GM18873 (cell line): ENCODE measurements around the gene KBTBD8.

Experiments used
- ATAC-seq: cut with Tn5 transposase; IDR thresholded peaks from one replicate; pipeline ENCODE4 v1.9.1; 2021; ENCODE audit warnings: mild to moderate bottlenecking, moderate library complexity, moderate number of reproducible peaks; ENCODE audit not compliant: unreplicated experiment, low FRiP score

Gene KBTBD8

GRCh38 chr3:66998113-66998903, at the start of gene KBTBD8:
TSS of gene KBTBD8 (plus strand) at chr3:66998307. CDS start at chr3:66998356, 49 bp downstream.
- peak; percentile 98 for ATAC-seq

GRCh38 chr3:66948838-66949237, 49.3 kb upstream of the KBTBD8 start:
- ATAC-seq = no peak

- no peak for ATAC-seq
Measured at GRCh38 chr3:66949898-66950297, 48.2 kb upstream of the KBTBD8 start.

- no peak for ATAC-seq
Measured at GRCh38 chr3:66952357-66952756, 45.8 kb upstream of the KBTBD8 start.

- no peak for ATAC-seq
Measured at GRCh38 chr3:66953934-66954445, 44.1 kb upstream of the KBTBD8 start.

- ATAC-seq = no peak
Measured at GRCh38 chr3:66956742-66957141, 41.4 kb upstream of the KBTBD8 start.

GRCh38 chr3:66957367-66957766, 40.7 kb upstream of the KBTBD8 start:
- no peak for ATAC-seq

- no peak for ATAC-seq
Measured at GRCh38 chr3:66958067-66958466, 40.0 kb upstream of the KBTBD8 start.

GRCh38 chr3:66962664-66963063, 35.4 kb upstream of the KBTBD8 start:
- no peak for ATAC-seq

GRCh38 chr3:66971245-66971644, 26.9 kb upstream of the KBTBD8 start:
- no peak for ATAC-seq

GRCh38 chr3:66971891-66972551, 26.1 kb upstream of the KBTBD8 start:
- ATAC-seq = peak; percentile 99

- no peak for ATAC-seq
Measured at GRCh38 chr3:66980791-66981190, 17.3 kb upstream of the KBTBD8 start.

- ATAC-seq = no peak
Measured at GRCh38 chr3:66983101-66983500, 15.0 kb upstream of the KBTBD8 start.

GRCh38 chr3:66985336-66985920, 12.7 kb upstream of the KBTBD8 start:
- no peak for ATAC-seq

- ATAC-seq = no peak
Measured at GRCh38 chr3:66986406-66986805, 11.7 kb upstream of the KBTBD8 start.

GRCh38 chr3:66989241-66989640, 8.9 kb upstream of the KBTBD8 start:
- no peak for ATAC-seq

GRCh38 chr3:66989860-66990696, 8.0 kb upstream of the KBTBD8 start:
- ATAC-seq = peak; percentile 74

- ATAC-seq = no peak
Measured at GRCh38 chr3:66991459-66991858, 6.6 kb upstream of the KBTBD8 start.

- no peak for ATAC-seq
Measured at GRCh38 chr3:66993082-66993481, 5.0 kb upstream of the KBTBD8 start.

- ATAC-seq = no peak
Measured at GRCh38 chr3:66994588-66994987, 3.5 kb upstream of the KBTBD8 start.
